ENCODE data around the gene PCDHGA8. TPM values are rescaled to one million over a fixed set of nuclear protein-coding genes. Genes with fewer than 3 reads are reported as not detected.
"Not testable (repeated sequence)": the region's sequence is repeated elsewhere in the genome, so short reads cannot be mapped to it uniquely, and the experiment has no call there.

The PCDHGA8 gene
- total and polyA plus RNA-seq, 4 donors: 0.13 to 6.8 (median 1.8) TPM

DNA sequence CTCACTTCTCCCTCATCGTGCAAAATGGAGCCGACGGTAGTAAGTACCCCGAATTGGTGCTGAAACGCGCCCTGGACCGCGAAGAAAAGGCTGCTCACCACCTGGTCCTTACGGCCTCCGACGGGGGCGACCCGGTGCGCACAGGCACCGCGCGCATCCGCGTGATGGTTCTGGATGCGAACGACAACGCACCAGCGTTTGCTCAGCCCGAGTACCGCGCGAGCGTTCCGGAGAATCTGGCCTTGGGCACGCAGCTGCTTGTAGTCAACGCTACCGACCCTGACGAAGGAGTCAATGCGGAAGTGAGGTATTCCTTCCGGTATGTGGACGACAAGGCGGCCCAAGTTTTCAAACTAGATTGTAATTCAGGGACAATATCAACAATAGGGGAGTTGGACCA, 38.9 kb downstream of the PCDHGA8 start:
- H3K27me3 ChIP-seq (ENCODE audit: control insufficient read depth in 1 of 2, insufficient read depth in 2 of 2, low read length in 1 of 2): no peaks in the 10 kb centered on the region
- no peak overlapping the region for H3K27ac ChIP-seq (ENCODE audit: low read depth in 1 of 2, low read length in 2 of 2)
- peaks cover 36% of the 10 kb centered on the region for H3K9me3 ChIP-seq (ENCODE audit: control insufficient read depth, low read length)
- intact Hi-C loops (cut with DNase I): no loop called here
- ATAC-seq (ENCODE audit: low FRiP score) (no peak), DNase-seq (no peak)
- no peaks in the 10 kb centered on the region for H3K36me3 ChIP-seq (ENCODE audit: control insufficient read depth in 1 of 2, insufficient read depth in 2 of 2, low read length in 1 of 2)
- 12 to 15% methylated on average over 37 of the region's 37 CpGs for WGBS, 2 donors
- H3K4me3 ChIP-seq (ENCODE audit: low read length in 2 of 2): no peak overlapping the region
- no peaks in the 10 kb centered on the region for H3K4me1 ChIP-seq (ENCODE audit: control insufficient read depth in 1 of 2, insufficient read depth in 2 of 2, low read length in 2 of 2)

DNA sequence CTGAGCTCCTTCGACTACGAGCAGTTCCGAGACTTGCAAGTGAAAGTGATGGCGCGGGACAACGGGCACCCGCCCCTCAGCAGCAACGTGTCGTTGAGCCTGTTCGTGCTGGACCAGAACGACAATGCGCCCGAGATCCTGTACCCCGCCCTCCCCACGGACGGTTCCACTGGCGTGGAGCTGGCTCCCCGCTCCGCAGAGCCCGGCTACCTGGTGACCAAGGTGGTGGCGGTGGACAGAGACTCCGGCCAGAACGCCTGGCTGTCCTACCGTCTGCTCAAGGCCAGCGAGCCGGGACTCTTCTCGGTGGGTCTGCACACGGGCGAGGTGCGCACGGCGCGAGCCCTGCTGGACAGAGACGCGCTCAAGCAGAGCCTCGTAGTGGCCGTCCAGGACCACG, 39.9 kb downstream of the PCDHGA8 start:
- intact Hi-C loops (cut with DNase I); H3K4me1 ChIP-seq (ENCODE audit: control insufficient read depth in 1 of 2, insufficient read depth in 2 of 2, low read length in 2 of 2); H3K27ac ChIP-seq (ENCODE audit: low read depth in 1 of 2, low read length in 2 of 2); H3K36me3 ChIP-seq (ENCODE audit: control insufficient read depth in 1 of 2, insufficient read depth in 2 of 2, low read length in 1 of 2); H3K4me3 ChIP-seq (ENCODE audit: low read length in 2 of 2); H3K27me3 ChIP-seq (ENCODE audit: control insufficient read depth in 1 of 2, insufficient read depth in 2 of 2, low read length in 1 of 2); DNase-seq; ATAC-seq (ENCODE audit: low FRiP score): not testable (repeated sequence)
- H3K9me3 ChIP-seq (ENCODE audit: control insufficient read depth, low read length): peaks cover 31% of the 10 kb centered on the region
- 27 to 29% methylated on average over 35 to 38 of the region's 38 CpGs for WGBS, 2 donors

DNA sequence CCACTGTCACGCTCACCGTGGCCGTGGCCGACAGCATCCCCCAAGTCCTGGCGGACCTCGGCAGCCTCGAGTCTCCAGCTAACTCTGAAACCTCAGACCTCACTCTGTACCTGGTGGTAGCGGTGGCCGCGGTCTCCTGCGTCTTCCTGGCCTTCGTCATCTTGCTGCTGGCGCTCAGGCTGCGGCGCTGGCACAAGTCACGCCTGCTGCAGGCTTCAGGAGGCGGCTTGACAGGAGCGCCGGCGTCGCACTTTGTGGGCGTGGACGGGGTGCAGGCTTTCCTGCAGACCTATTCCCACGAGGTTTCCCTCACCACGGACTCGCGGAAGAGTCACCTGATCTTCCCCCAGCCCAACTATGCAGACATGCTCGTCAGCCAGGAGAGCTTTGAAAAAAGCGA, 40.3 kb downstream of the PCDHGA8 start:
- H3K9me3 ChIP-seq (ENCODE audit: control insufficient read depth, low read length): peaks cover 29% of the 10 kb centered on the region
- H3K27ac ChIP-seq (ENCODE audit: low read depth in 1 of 2, low read length in 2 of 2); intact Hi-C loops (cut with DNase I); H3K4me3 ChIP-seq (ENCODE audit: low read length in 2 of 2); ATAC-seq (ENCODE audit: low FRiP score); H3K36me3 ChIP-seq (ENCODE audit: control insufficient read depth in 1 of 2, insufficient read depth in 2 of 2, low read length in 1 of 2); H3K27me3 ChIP-seq (ENCODE audit: control insufficient read depth in 1 of 2, insufficient read depth in 2 of 2, low read length in 1 of 2); H3K4me1 ChIP-seq (ENCODE audit: control insufficient read depth in 1 of 2, insufficient read depth in 2 of 2, low read length in 2 of 2); DNase-seq: not testable (repeated sequence)
- 21 to 23% methylated on average over 25 to 29 of the region's 29 CpGs for WGBS, 2 donors

DNA sequence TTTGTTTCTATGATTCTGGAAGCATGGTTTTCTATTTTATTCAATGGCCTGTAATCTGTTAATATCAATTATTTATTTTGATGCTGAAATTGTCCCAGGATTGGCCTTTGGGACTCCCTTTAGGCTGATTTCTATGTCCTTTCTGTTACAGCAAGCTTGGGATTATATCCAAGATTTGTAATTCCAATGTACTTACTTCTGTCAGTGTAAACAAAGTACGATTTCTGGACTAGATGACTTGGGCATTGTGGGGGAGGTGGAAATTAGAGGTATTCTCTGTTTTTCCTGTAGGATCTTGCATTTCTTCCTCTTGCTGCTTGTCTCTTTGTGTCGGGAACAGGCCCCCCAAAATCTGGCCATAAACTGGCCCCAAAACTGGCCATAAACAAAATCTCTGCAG, 41.6 kb downstream of the PCDHGA8 start:
- 73 to 76% methylated on average over 2 of the region's 2 CpGs for WGBS, 2 donors
- Histone ChIP-seq H3K4me1 (ENCODE audit: control insufficient read depth in 1 of 2, insufficient read depth in 2 of 2, low read length in 2 of 2) (no peaks in the 10 kb centered on the region), H3K27ac (ENCODE audit: low read depth in 1 of 2, low read length in 2 of 2) (no peak overlapping the region), H3K27me3 (ENCODE audit: control insufficient read depth in 1 of 2, insufficient read depth in 2 of 2, low read length in 1 of 2) (no peaks in the 10 kb centered on the region), H3K9me3 (ENCODE audit: control insufficient read depth, low read length) (peaks cover 24% of the 10 kb centered on the region), H3K36me3 (ENCODE audit: control insufficient read depth in 1 of 2, insufficient read depth in 2 of 2, low read length in 1 of 2) (no peaks in the 10 kb centered on the region), H3K4me3 (ENCODE audit: low read length in 2 of 2) (no peak overlapping the region)
- DNase-seq (no peak), ATAC-seq (ENCODE audit: low FRiP score) (no peak)
- intact Hi-C loops (cut with DNase I): no loop called here

DNA sequence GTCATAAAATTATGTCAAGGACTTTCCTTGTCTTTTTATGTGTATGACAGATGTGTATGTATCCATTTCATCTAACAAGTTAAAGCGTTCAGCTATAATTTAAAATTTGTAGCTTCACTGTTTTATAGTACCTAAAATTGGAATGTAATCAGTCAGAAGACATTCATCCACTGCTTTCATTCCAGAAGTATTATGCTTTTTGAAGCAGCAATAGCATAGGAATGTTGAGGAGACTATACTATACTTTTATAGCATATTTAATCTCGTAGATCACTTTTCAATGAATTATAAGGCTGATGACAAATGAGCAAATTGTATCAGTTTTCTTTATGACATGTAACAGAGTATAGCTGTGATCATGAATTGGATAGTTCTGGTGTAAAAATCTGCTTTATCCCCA, 44.8 kb downstream of the PCDHGA8 start:
- H3K36me3 ChIP-seq (ENCODE audit: control insufficient read depth in 1 of 2, insufficient read depth in 2 of 2, low read length in 1 of 2): no peaks in the 10 kb centered on the region
- intact Hi-C loops (cut with DNase I): no loop called here
- no peak overlapping the region for H3K4me3 ChIP-seq (ENCODE audit: low read length in 2 of 2)
- WGBS, 2 donors: 89 to 93% methylated on average over 2 of the region's 2 CpGs
- H3K9me3 ChIP-seq (ENCODE audit: control insufficient read depth, low read length): peaks cover 24% of the 10 kb centered on the region
- no peaks in the 10 kb centered on the region for H3K27me3 ChIP-seq (ENCODE audit: control insufficient read depth in 1 of 2, insufficient read depth in 2 of 2, low read length in 1 of 2)
- no peak for ATAC-seq (ENCODE audit: low FRiP score)
- no peak for DNase-seq
- no peaks in the 10 kb centered on the region for H3K4me1 ChIP-seq (ENCODE audit: control insufficient read depth in 1 of 2, insufficient read depth in 2 of 2, low read length in 2 of 2)
- H3K27ac ChIP-seq (ENCODE audit: low read depth in 1 of 2, low read length in 2 of 2): no peak overlapping the region

DNA sequence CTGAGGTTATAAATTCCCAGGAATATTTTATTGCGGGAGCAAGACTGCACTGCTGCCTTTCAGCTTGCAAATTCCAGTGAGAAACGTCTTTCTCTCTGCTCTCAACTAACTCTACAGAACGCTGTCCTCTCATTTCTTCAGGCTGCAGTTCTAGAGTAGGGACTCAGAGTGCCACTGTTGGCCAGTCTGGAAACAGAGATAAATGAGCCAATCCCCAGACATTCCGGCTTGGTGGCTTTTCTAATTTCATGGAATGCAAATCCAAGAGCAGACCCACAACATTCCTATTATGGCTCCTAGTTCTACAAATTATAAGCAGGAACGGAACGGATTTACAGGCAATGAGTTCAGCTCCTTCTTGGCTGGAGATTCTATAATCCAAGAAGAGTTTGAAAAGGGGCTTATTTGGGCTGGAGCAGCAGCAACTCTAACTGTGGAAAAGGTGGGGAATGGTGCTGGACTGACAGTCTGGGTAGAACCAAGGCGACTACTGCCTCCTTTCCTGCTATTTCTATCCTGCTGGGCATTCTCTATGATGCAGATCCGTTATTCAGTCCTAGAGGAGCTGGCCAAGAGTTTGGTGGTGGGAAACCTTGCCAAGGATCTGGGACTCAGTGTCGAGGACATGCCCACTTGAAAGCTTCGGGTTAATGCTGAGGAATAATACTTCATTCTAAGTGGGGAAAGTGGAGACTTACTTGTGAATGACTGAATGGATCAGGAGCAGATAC, 47.1 kb downstream of the PCDHGA8 start:
- H3K27ac ChIP-seq (ENCODE audit: low read depth in 1 of 2, low read length in 2 of 2): no peak overlapping the region
- intact Hi-C loops (cut with DNase I): no loop called here

DNA sequence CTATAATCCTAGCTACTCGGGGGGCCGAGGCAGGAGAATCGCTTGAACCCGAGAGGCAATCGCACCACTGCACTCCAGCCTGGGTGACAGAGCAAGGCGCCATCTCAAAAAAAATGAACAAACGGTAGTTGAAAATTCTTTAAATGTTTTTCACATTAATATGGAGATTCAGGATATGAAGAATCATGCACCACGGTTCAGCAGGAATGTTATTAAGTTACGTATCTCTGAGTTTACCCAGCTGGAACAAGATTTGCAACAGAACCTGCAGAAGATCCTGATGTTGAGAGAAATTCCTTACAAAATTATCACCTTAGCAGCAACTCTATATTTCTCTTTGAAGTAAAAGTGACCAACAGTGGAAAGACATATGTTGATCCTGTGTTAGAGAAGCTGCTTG, 47.9 kb downstream of the PCDHGA8 start:
- DNase-seq (no peak), ATAC-seq (ENCODE audit: low FRiP score) (no peak)
- no peaks in the 10 kb centered on the region for H3K4me1 ChIP-seq (ENCODE audit: control insufficient read depth in 1 of 2, insufficient read depth in 2 of 2, low read length in 2 of 2)
- no peak overlapping the region for H3K4me3 ChIP-seq (ENCODE audit: low read length in 2 of 2)
- intact Hi-C loops (cut with DNase I): no loop called here
- peaks cover 18% of the 10 kb centered on the region for H3K9me3 ChIP-seq (ENCODE audit: control insufficient read depth, low read length)
- H3K27me3 ChIP-seq (ENCODE audit: control insufficient read depth in 1 of 2, insufficient read depth in 2 of 2, low read length in 1 of 2): no peaks in the 10 kb centered on the region
- H3K36me3 ChIP-seq (ENCODE audit: control insufficient read depth in 1 of 2, insufficient read depth in 2 of 2, low read length in 1 of 2): no peaks in the 10 kb centered on the region
- no peak overlapping the region for H3K27ac ChIP-seq (ENCODE audit: low read depth in 1 of 2, low read length in 2 of 2)
- 95 to 96% methylated on average over 9 of the region's 9 CpGs for WGBS, 2 donors

More for the DNA sequence above, 47.1 kb downstream of the PCDHGA8 start:
- Histone ChIP-seq H3K4me1 (ENCODE audit: control insufficient read depth in 1 of 2, insufficient read depth in 2 of 2, low read length in 2 of 2) (no peaks in the 10 kb centered on the region), H3K9me3 (ENCODE audit: control insufficient read depth, low read length) (peaks cover 18% of the 10 kb centered on the region), H3K27me3 (ENCODE audit: control insufficient read depth in 1 of 2, insufficient read depth in 2 of 2, low read length in 1 of 2) (no peaks in the 10 kb centered on the region), H3K36me3 (ENCODE audit: control insufficient read depth in 1 of 2, insufficient read depth in 2 of 2, low read length in 1 of 2) (no peaks in the 10 kb centered on the region), H3K4me3 (ENCODE audit: low read length in 2 of 2) (peak overlapping the region in 1 of 2 donors; percentile 26)
- no peak for ATAC-seq (ENCODE audit: low FRiP score)
- DNase-seq: no peak
- WGBS, 2 donors: 64 to 65% methylated on average over 10 of the region's 10 CpGs

DNA sequence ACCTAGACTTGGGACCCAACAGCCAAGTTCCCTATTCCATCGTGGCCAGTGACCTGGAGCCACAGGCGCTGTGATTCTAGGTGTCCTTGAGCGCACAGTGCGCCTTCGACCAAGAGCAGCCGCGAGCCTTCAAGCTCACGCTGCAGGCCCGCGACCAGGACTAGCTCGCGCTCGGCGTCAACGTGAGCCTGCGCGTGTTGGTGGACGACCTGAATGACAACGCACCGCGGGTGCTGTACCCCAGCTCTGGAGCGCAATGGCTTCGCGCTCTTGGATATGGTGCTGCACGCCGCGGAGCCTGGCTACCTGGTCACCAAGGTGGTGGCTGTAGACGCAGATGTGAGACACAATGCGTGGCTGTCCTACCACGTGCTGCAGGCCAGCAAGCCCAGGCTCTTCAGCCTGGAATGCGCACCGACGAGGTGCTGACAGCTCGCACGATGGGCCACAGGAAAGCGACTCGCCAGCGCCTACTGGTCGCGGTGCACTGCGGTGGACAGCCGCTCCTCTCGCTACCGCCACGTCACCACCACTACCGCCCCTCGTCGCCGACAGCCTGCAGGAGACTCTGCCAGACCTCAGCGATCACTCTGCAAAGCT, 49.2 kb downstream of the PCDHGA8 start:
- intact Hi-C loops (cut with DNase I): no loop called here
- no peak for ATAC-seq (ENCODE audit: low FRiP score)

More for the DNA sequence above, 49.2 kb downstream of the PCDHGA8 start:
- Histone ChIP-seq H3K4me1 (ENCODE audit: control insufficient read depth in 1 of 2, insufficient read depth in 2 of 2, low read length in 2 of 2) (no peaks in the 10 kb centered on the region), H3K4me3 (ENCODE audit: low read length in 2 of 2) (no peak overlapping the region), H3K36me3 (ENCODE audit: control insufficient read depth in 1 of 2, insufficient read depth in 2 of 2, low read length in 1 of 2) (no peaks in the 10 kb centered on the region), H3K9me3 (ENCODE audit: control insufficient read depth, low read length) (peaks cover 18% of the 10 kb centered on the region), H3K27ac (ENCODE audit: low read depth in 1 of 2, low read length in 2 of 2) (no peak overlapping the region), H3K27me3 (ENCODE audit: control insufficient read depth in 1 of 2, insufficient read depth in 2 of 2, low read length in 1 of 2) (no peaks in the 10 kb centered on the region)
- DNase-seq: no peak
- WGBS, 2 donors: 41 to 46% methylated on average over 50 of the region's 50 CpGs

Data from aorta (tissue), 5 donors.